K562 (cell line): ENCODE results near the gene ABCC12. TPM values are rescaled to one million over a fixed set of nuclear protein-coding genes. Genes with fewer than 3 reads are reported as not detected.

ENCODE experiments used
- ATAC-seq: fragments of 200-7000 bp; cut with Tn5 transposase; 3 replicates; pipeline ENCODE4 v1.9.1; 2020; ENCODE audit warnings: moderate library complexity
- BruUV-seq: library from RNA; stranded (reverse); fragments of 400-500 nt; replicated peaks from 2 replicates; lab custom pipeline; 2021; lab: Mats Ljungman, UMichigan
- CTCF ChIA-PET: fragments of 300-600 bp; formaldehyde crosslinking; extraction: SDS; loops from one replicate; lab custom pipeline; 2021; ENCODE audit warnings: low intra/inter-chr PET ratio; lab: Yijun Ruan, JAX
- POLR2A ChIA-PET: fragments of 300-600, 350-650 bp; sonication (Branson Sonifier 250); formaldehyde crosslinking; extraction: SDS; loops from one replicate; lab custom pipeline; 2021; ENCODE audit warnings: antibody characterized with exemption, inconsistent platforms; lab: Yijun Ruan, JAX
- DNase-seq, 4 experiments: peaks; one replicate each; pipeline versions ENCODE4 v3.0.0 to v3.0.0-alpha.2; 2011 to 2018; ENCODE audit warnings: low spot score in 3 of 4, mixed read lengths in 3 of 4; ENCODE audit errors: extremely low read depth in 1 of 4
- FAIRE-seq: peaks from 2 replicates; lab custom pipeline; 2011; peaks lifted over from hg19 to GRCh38; lab: Jason Lieb, UNC
- H2AFZ ChIP-seq: 2 replicates; pipeline ENCODE4 v1.6.0; 2011; ENCODE audit warnings: low read depth, low read length, control low read depth, inconsistent platforms
- H3K27ac ChIP-seq: fragments of 200-600 bp; 3 replicates; pipeline ENCODE4 v1.8.0; 2011; ENCODE audit warnings: low read depth, mild to moderate bottlenecking, control low read depth, inconsistent platforms, low read length, moderate library complexity, mixed read lengths; ENCODE audit errors: extremely low read depth
- H3K27me3 ChIP-seq, 2 experiments: fragments of 300-600 bp in 1 of 2; 2 replicates in 1 of 2; 3 replicates in 1 of 2; pipeline versions ENCODE4 v1.6.0 to v1.8.0; 2011; ENCODE audit warnings: inconsistent platforms in 2 of 2, low read length in 2 of 2, mild to moderate bottlenecking in 1 of 2, mixed read lengths in 1 of 2, moderate library complexity in 1 of 2; ENCODE audit not compliant: control insufficient read depth in 2 of 2, insufficient read depth in 2 of 2
- H3K36me3 ChIP-seq: fragments of 300-600 bp; 3 replicates; pipeline ENCODE4 v1.8.0; 2011; ENCODE audit warnings: mild to moderate bottlenecking, low read length, inconsistent platforms; ENCODE audit not compliant: control insufficient read depth, insufficient read depth
- H3K4me1 ChIP-seq, 2 experiments: fragments of 200-600 bp in 1 of 2; replicated peaks in 1 of 2; 2 replicates in 1 of 2; 3 replicates in 1 of 2; pipeline versions ENCODE4 v1.5.1 to v1.8.0; 2011; ENCODE audit warnings: inconsistent platforms in 2 of 2, low read length in 2 of 2, mild to moderate bottlenecking in 1 of 2, mixed read lengths in 1 of 2, moderate library complexity in 1 of 2; ENCODE audit not compliant: control insufficient read depth in 2 of 2, insufficient read depth in 2 of 2
- H3K4me2 ChIP-seq: 2 replicates; pipeline ENCODE4 v1.6.1; 2011; ENCODE audit warnings: low read length, control low read depth, inconsistent platforms, mixed read lengths; ENCODE audit not compliant: insufficient read depth
- H3K4me3 ChIP-seq: fragments of 200-600 bp; sonication (generic), shearing (Covaris generic); 2 replicates; pipeline ENCODE4 v1.5.1; 2016; ENCODE audit warnings: control low read depth, inconsistent platforms
- H3K79me2 ChIP-seq: fragments of 200-600 bp; 3 replicates; pipeline ENCODE4 v1.8.0; 2011; ENCODE audit warnings: low read length, inconsistent platforms; ENCODE audit not compliant: control insufficient read depth, insufficient read depth
- H3K9ac ChIP-seq, 2 experiments: 2 replicates each; pipeline versions ENCODE4 v1.6.0 to v1.6.1; 2011; ENCODE audit warnings: low read depth in 2 of 2, low read length in 2 of 2, control low read depth in 1 of 2, inconsistent platforms in 1 of 2, mild to moderate bottlenecking in 1 of 2, mixed read lengths in 1 of 2; ENCODE audit not compliant: insufficient read depth in 1 of 2
- H3K9me1 ChIP-seq: one replicate; pipeline ENCODE4 v1.6.0; 2011; ENCODE audit warnings: inconsistent platforms, mild to moderate bottlenecking, low read length, moderate library complexity; ENCODE audit not compliant: control insufficient read depth, insufficient read depth
- H3K9me3 ChIP-seq: replicated peaks from 2 replicates; pipeline ENCODE4 v1.5.1; 2011; ENCODE audit warnings: low read depth, low read length, inconsistent platforms; ENCODE audit not compliant: control insufficient read depth, insufficient read depth
- H4K20me1 ChIP-seq: replicated peaks from 2 replicates; pipeline ENCODE4 v1.6.1; 2011; ENCODE audit warnings: low read length, inconsistent platforms, mixed read lengths; ENCODE audit not compliant: control insufficient read depth, insufficient read depth
- ARHGAP35 ChIP-seq: fragments of 450-650 bp; IDR thresholded peaks from 2 replicates; pipeline ENCODE4 v1.6.1; 2018; ENCODE audit not compliant: partially characterized antibody
- ASH1L ChIP-seq: fragments of 450-650 bp; IDR thresholded peaks from 2 replicates; pipeline ENCODE4 v1.6.1; 2018; ENCODE audit warnings: borderline replicate concordance, mild to moderate bottlenecking, low read depth; ENCODE audit not compliant: partially characterized antibody
- EGR1 ChIP-seq: fragments of 450-650 bp; conservative IDR thresholded peaks from 2 replicates; pipeline ENCODE4 v1.6.1; 2017; ENCODE audit warnings: mild to moderate bottlenecking
- FOXA3 ChIP-seq, 2 experiments: fragments of 450-650 bp in 1 of 2; sonication (generic) in 1 of 2; formaldehyde crosslinking; IDR thresholded peaks in 1 of 2; conservative IDR thresholded peaks in 1 of 2; 2 replicates each; pipeline versions ENCODE4 v1.4.0 to v1.8.0; 2020 to 2022; ENCODE audit warnings: mild to moderate bottlenecking in 2 of 2, missing genetic modification reagents in 1 of 2
- HNRNPK ChIP-seq: fragments of 200-400 bp; formaldehyde crosslinking; IDR thresholded peaks from one replicate; pipeline ENCODE4 v1.6.1; 2018; ENCODE audit warnings: mild to moderate bottlenecking, low read depth, low read length; ENCODE audit not compliant: poor library complexity, severe bottlenecking
- HOXB6 ChIP-seq: fragments of 250-450 bp; sonication (Bioruptor Pico); IDR thresholded peaks from 2 replicates; pipeline ENCODE4 v1.5.1; 2022; ENCODE audit warnings: mild to moderate bottlenecking, borderline replicate concordance
- NCOR1 ChIP-seq: fragments of 450-650 bp; IDR thresholded peaks from 2 replicates; pipeline ENCODE4 v1.6.1; 2016; ENCODE audit warnings: mild to moderate bottlenecking, moderate library complexity
- NFXL1 ChIP-seq: fragments of 450-650 bp; formaldehyde crosslinking; IDR thresholded peaks from 2 replicates; pipeline ENCODE4 v1.4.0; 2021; ENCODE audit warnings: mild to moderate bottlenecking
- NONO ChIP-seq, 2 experiments: fragments of 200-400 bp in 1 of 2; fragments of 450-650 bp in 1 of 2; formaldehyde crosslinking in 1 of 2; IDR thresholded peaks; 2 replicates each; pipeline ENCODE4 v1.6.1; 2017; ENCODE audit warnings: low read depth in 2 of 2, mild to moderate bottlenecking in 2 of 2, moderate library complexity in 2 of 2, low read length in 1 of 2
- PYGO2 ChIP-seq: fragments of 450-650 bp; IDR thresholded peaks from 2 replicates; pipeline ENCODE4 v1.6.1; 2016; ENCODE audit warnings: mild to moderate bottlenecking, missing genetic modification characterization, moderate library complexity, missing compliant biosample characterization
- RNF2 ChIP-seq: sonication (generic); IDR thresholded peaks from 2 replicates; pipeline ENCODE4 v1.6.1; 2016
- TCF3 ChIP-seq: sonication (generic); formaldehyde crosslinking; IDR thresholded peaks from 2 replicates; pipeline ENCODE4 v1.4.0; 2020; ENCODE audit warnings: mild to moderate bottlenecking, missing genetic modification reagents
- TCFL5 ChIP-seq: fragments of 250-450 bp; sonication (Bioruptor Pico); conservative IDR thresholded peaks from 2 replicates; pipeline ENCODE4 v1.6.1; 2021; ENCODE audit warnings: mild to moderate bottlenecking, moderate library complexity, matching md5 sums
- ZNF165 ChIP-seq: fragments of 250-450 bp; sonication (Bioruptor Pico); IDR thresholded peaks from 2 replicates; pipeline ENCODE4 v1.4.0; 2020; ENCODE audit warnings: borderline replicate concordance
- ZNF431 ChIP-seq: sonication (generic); formaldehyde crosslinking; IDR thresholded peaks from 2 replicates; pipeline ENCODE4 v1.8.0; 2022; ENCODE audit warnings: mild to moderate bottlenecking, missing genetic modification reagents
- WGBS: fragments of 100-300 bp; shearing (Covaris generic); methylation state at CpG from one replicate; pipeline ENCODE4 v1.1.6; 2016; ENCODE audit warnings: low coverage, mixed read lengths; ENCODE audit not compliant: insufficient coverage; ENCODE audit errors: missing lambda C conversion rate; 5-methylcytosine and 5-hydroxymethylcytosine counted together
- in situ Hi-C: fragments of 300-500 bp; cut with MboI; formaldehyde crosslinking; loops from 4 replicates; pipeline ENCODE4 v1.15.0; 2018; ENCODE audit warnings: inconsistent platforms, mixed read lengths
- intact Hi-C: fragments of 100-400 bp; cut with micrococcal nuclease; formaldehyde crosslinking; loops from 2 replicates; pipeline ENCODE4 v1.14.2; 2022
- polyA plus RNA-seq, 8 experiments: library from polyadenylated mRNA; depleted of rRNA in 4 of 8; stranded (reverse) in 5 of 8; unstranded in 3 of 8; fragments of >200 nt; fragmentation: Nextera tagmentation in 2 of 8; fragmentation: Illumina TruSeq in 1 of 8; extraction: Ambion mirVana in 2 of 8; extraction: Trizol in 1 of 8; gene quantifications; 2 replicates each; pipeline versions ENCODE4 v1.2.1 to v1.2.3, GENCODE V29; 2011 to 2014; ENCODE audit warnings: inconsistent platforms in 1 of 8, missing spikeins in 1 of 8
- total RNA-seq, 7 experiments: library from RNA; depleted of rRNA in 6 of 7; stranded (reverse); fragments of >200 nt in 6 of 7; fragmentation: Illumina TruSeq in 2 of 7; extraction: Trizol in 2 of 7; gene quantifications; 2 replicates each; pipeline versions ENCODE4 v1.2.1 to v1.2.3, GENCODE V29; 2011 to 2021; ENCODE audit warnings: low replicate concordance in 1 of 7
- TF ChIP-seq, protein P1 (sequence below): fragments of 450-650 bp; IDR thresholded peaks from 2 replicates; pipeline ENCODE4 v1.6.1; 2018; ENCODE audit not compliant: partially characterized antibody
- TF ChIP-seq, protein P2 (sequence below): fragments of 450-650 bp; IDR thresholded peaks from 2 replicates; pipeline ENCODE4 v1.6.1; 2016; ENCODE audit warnings: mild to moderate bottlenecking

The ABCC12 gene
- total and polyA plus RNA-seq, 9 of the 15 experiments (the other 6 are each of a cell fraction or from before 2014, with no cell fraction given): not detected

DNA sequence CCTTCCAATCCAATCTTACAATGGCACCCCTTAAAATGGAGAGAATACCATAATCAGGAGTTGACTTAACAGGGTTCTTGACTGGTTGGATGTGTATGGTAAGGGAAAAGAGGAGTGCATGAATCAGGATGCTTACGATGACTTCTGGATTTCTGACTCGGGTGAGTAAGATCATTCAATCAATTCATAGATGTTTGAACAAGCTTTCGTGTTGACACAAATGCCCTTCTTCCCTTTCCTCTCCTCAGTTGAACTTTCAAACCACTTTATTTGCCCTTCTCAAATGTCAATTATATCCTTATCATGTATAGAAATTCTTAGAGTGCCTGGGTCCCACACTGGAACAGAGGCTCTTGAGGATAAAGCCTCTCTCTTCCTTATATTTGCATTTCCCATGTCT is 25.9 kb downstream of the ABCC12 start (continued):
- TF ChIP-seq, protein P1, sequence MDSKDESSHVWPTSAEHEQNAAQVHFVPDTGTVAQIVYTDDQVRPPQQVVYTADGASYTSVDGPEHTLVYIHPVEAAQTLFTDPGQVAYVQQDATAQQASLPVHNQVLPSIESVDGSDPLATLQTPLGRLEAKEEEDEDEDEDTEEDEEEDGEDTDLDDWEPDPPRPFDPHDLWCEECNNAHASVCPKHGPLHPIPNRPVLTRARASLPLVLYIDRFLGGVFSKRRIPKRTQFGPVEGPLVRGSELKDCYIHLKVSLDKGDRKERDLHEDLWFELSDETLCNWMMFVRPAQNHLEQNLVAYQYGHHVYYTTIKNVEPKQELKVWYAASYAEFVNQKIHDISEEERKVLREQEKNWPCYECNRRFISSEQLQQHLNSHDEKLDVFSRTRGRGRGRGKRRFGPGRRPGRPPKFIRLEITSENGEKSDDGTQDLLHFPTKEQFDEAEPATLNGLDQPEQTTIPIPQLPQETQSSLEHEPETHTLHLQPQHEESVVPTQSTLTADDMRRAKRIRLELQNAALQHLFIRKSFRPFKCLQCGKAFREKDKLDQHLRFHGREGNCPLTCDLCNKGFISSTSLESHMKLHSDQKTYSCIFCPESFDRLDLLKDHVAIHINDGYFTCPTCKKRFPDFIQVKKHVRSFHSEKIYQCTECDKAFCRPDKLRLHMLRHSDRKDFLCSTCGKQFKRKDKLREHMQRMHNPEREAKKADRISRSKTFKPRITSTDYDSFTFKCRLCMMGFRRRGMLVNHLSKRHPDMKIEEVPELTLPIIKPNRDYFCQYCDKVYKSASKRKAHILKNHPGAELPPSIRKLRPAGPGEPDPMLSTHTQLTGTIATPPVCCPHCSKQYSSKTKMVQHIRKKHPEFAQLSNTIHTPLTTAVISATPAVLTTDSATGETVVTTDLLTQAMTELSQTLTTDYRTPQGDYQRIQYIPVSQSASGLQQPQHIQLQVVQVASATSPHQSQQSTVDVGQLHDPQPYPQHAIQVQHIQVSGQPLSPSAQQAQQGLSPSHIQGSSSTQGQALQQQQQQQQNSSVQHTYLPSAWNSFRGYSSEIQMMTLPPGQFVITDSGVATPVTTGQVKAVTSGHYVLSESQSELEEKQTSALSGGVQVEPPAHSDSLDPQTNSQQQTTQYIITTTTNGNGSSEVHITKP: no peak
- TF ChIP-seq EGR1: no peak
- no peak for TF ChIP-seq NCOR1
- TF ChIP-seq ARHGAP35: no peak

DNA sequence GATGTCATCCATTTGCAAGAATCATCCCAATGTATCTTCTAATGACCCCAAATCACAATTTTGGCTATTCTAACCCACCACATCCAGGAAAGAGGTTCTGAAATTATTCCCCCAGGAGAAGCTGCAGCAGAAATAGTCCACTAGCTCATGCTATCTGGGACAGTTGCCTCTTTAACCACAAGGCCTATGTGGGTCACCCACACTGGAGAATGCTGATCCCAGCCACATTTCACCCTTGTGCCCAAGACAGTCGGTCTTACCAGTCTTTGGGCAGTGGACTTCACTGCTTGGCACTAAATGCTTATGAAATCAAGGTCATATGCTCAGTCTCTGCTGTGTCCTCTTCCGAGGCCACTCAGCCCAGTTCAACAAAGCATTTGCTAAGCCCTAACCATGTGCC is 27.0 kb downstream of the ABCC12 start:
- no peak overlapping the region for H3K4me2 ChIP-seq
- H3K9ac ChIP-seq: no peak overlapping the region
- POLR2A ChIA-PET: no interaction called here
- no TSS peak for BruUV-seq
- H3K4me3 ChIP-seq: no peak overlapping the region
- no peaks in the 10 kb centered on the region; the same call in 1 of the 2 replicates for H4K20me1 ChIP-seq
- H2AFZ ChIP-seq: no peak overlapping the region
- in situ Hi-C loops (no loop called here), intact Hi-C loops (no loop called here)
- FAIRE-seq (no peak), ATAC-seq (no peak), DNase-seq (no peak)
- peaks cover 0 to 17% of the 10 kb centered on the region in 2 experiments; a peak in 2 of 5 replicates for H3K27me3 ChIP-seq
- TF ChIP-seq HOXB6 (no peak), NONO (IDR thresholded peaks at IDR 0.05; ENCODE audit: low read depth in 2 of 2, low read length in 1 of 2) (no peak), TCFL5 (CRISPR knock-in tag) (no peak), HNRNPK (no peak), ZNF431 (CRISPR knock-in tag) (no peak), TCF3 (CRISPR knock-in tag) (no peak), NFXL1 (CRISPR knock-in tag) (no peak), ASH1L (no peak), RNF2 (no peak), PYGO2 (no peak), FOXA3 (CRISPR knock-in tag; conservative IDR thresholded peaks at IDR 0.05 in 1 of 2, IDR thresholded peaks at IDR 0.05 in 1 of 2) (no peak), ZNF165 (CRISPR knock-in tag) (no peak)
- TF ChIP-seq, protein P2, sequence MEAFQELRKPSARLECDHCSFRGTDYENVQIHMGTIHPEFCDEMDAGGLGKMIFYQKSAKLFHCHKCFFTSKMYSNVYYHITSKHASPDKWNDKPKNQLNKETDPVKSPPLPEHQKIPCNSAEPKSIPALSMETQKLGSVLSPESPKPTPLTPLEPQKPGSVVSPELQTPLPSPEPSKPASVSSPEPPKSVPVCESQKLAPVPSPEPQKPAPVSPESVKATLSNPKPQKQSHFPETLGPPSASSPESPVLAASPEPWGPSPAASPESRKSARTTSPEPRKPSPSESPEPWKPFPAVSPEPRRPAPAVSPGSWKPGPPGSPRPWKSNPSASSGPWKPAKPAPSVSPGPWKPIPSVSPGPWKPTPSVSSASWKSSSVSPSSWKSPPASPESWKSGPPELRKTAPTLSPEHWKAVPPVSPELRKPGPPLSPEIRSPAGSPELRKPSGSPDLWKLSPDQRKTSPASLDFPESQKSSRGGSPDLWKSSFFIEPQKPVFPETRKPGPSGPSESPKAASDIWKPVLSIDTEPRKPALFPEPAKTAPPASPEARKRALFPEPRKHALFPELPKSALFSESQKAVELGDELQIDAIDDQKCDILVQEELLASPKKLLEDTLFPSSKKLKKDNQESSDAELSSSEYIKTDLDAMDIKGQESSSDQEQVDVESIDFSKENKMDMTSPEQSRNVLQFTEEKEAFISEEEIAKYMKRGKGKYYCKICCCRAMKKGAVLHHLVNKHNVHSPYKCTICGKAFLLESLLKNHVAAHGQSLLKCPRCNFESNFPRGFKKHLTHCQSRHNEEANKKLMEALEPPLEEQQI: no peak
- 0% methylated on average over 2 of the region's 2 CpGs for WGBS
- CTCF ChIA-PET: no interaction called here
- no peaks in the 10 kb centered on the region; a peak in 1 of 5 replicates for H3K4me1 ChIP-seq
- H3K9me3 ChIP-seq: no peaks in the 10 kb centered on the region
- H3K36me3 ChIP-seq: no peaks in the 10 kb centered on the region
- no peaks in the 10 kb centered on the region for H3K79me2 ChIP-seq
- no peak overlapping the region for H3K27ac ChIP-seq
- no peaks in the 10 kb centered on the region for H3K9me1 ChIP-seq
